A549 (cell line): ENCODE measurements around the gene FBXL22. TPM values are rescaled to one million over a fixed set of nuclear protein-coding genes. Genes with fewer than 3 reads are reported as not detected.

Source experiments
- ATAC-seq, 2 experiments: fragments of 200-7000 bp in 1 of 2; fragments of >200 bp in 1 of 2; cut with Nextera tagmentation in 1 of 2; cut with Tn5 transposase in 1 of 2; 3 replicates each; pipeline versions ENCODE4 v1.8.0 to v1.9.1; 2018 to 2020; ENCODE audit warnings: mild to moderate bottlenecking in 1 of 2, moderate library complexity in 1 of 2
- CTCF ChIA-PET: fragments of 300-600 bp; sonication (Branson Sonifier 250); formaldehyde crosslinking; extraction: SDS; loops from one replicate; lab custom pipeline; 2021; ENCODE audit warnings: antibody characterized with exemption, inconsistent platforms; lab: Yijun Ruan, JAX
- POLR2A ChIA-PET: fragments of 350-600 bp; formaldehyde crosslinking; extraction: SDS; loops from one replicate; lab custom pipeline; 2021; ENCODE audit warnings: antibody characterized with exemption, inconsistent platforms; lab: Yijun Ruan, JAX
- DNase-seq, 2 experiments: peaks; one replicate each; pipeline versions ENCODE4 v3.0.0 to v3.0.0-alpha.2; 2011 to 2016; ENCODE audit warnings: low read depth in 1 of 2, low spot score in 1 of 2
- FAIRE-seq: peaks from 2 replicates; lab custom pipeline; 2011; peaks lifted over from hg19 to GRCh38; lab: Jason Lieb, UNC
- H3K27ac ChIP-seq, 2 experiments: fragments of >200 bp; sonication (Bioruptor Twin); formaldehyde crosslinking; 3 replicates each; pipeline ENCODE4 v1.5.1; 2016 to 2017
- H3K4me1 ChIP-seq: fragments of >200 bp; sonication (Bioruptor Twin); formaldehyde crosslinking; 3 replicates; pipeline ENCODE4 v1.6.1; 2016
- H3K4me2 ChIP-seq: fragments of >200 bp; sonication (Bioruptor Twin); formaldehyde crosslinking; 3 replicates; pipeline ENCODE4 v1.6.1; 2016
- H3K4me3 ChIP-seq: fragments of >200 bp; sonication (Bioruptor Twin); formaldehyde crosslinking; 3 replicates; pipeline ENCODE4 v1.5.1; 2016
- H3K9me3 ChIP-seq: fragments of >200 bp; sonication (Bioruptor Twin); formaldehyde crosslinking; 3 replicates; pipeline ENCODE4 v1.6.1; 2016
- ATOH8 ChIP-seq: fragments of 250-450 bp; sonication (Bioruptor Pico); IDR thresholded peaks from 2 replicates; pipeline ENCODE4 v1.5.0; 2020; ENCODE audit warnings: low read depth, mild to moderate bottlenecking, moderate library complexity
- CBX8 ChIP-seq: fragments of 200-600 bp; sonication (generic); IDR thresholded peaks from 2 replicates; pipeline ENCODE4 v1.6.1; 2016
- CHD4 ChIP-seq: fragments of 200-600 bp; sonication (generic); IDR thresholded peaks from 2 replicates; pipeline ENCODE4 v1.6.1; 2016; ENCODE audit warnings: antibody characterized with exemption, mild to moderate bottlenecking, borderline replicate concordance
- CTCF ChIP-seq: fragments of >200 bp; sonication (Bioruptor Twin); formaldehyde crosslinking; IDR thresholded peaks from 3 replicates; pipeline ENCODE4 v1.5.1; 2016
- E2F6 ChIP-seq: IDR thresholded peaks from 2 replicates; pipeline ENCODE4 v1.6.1; 2012; ENCODE audit warnings: low read depth, borderline replicate concordance
- EHMT2 ChIP-seq: fragments of 200-600 bp; sonication (generic); IDR thresholded peaks from 2 replicates; pipeline ENCODE4 v1.6.1; 2016; ENCODE audit warnings: antibody characterized with exemption, low read depth, mild to moderate bottlenecking, moderate library complexity
- ESRRA ChIP-seq: fragments of 150-350 bp; IDR thresholded peaks from 2 replicates; pipeline ENCODE4 v1.6.1; 2014; ENCODE audit warnings: mild to moderate bottlenecking, low read length, borderline replicate concordance
- HEYL ChIP-seq: fragments of 250-450 bp; sonication (Bioruptor Pico); IDR thresholded peaks from 2 replicates; pipeline ENCODE4 v1.8.0; 2021; ENCODE audit warnings: mild to moderate bottlenecking, moderate library complexity
- HOXB5 ChIP-seq: fragments of 250-450 bp; sonication (Bioruptor Pico); IDR thresholded peaks from 2 replicates; pipeline ENCODE4 v1.5.0; 2020; ENCODE audit warnings: mild to moderate bottlenecking, moderate library complexity
- KDM1A ChIP-seq: fragments of 200-600 bp; sonication (generic); IDR thresholded peaks from 2 replicates; pipeline ENCODE4 v1.6.1; 2016; ENCODE audit warnings: low read depth, mild to moderate bottlenecking
- KDM5A ChIP-seq: fragments of 200-600 bp; sonication (generic); IDR thresholded peaks from 2 replicates; pipeline ENCODE4 v1.6.1; 2016; ENCODE audit warnings: antibody characterized with exemption, mild to moderate bottlenecking
- MAFK ChIP-seq: fragments of 450-650 bp; IDR thresholded peaks from 2 replicates; pipeline ENCODE4 v1.6.1; 2014; ENCODE audit not compliant: partially characterized antibody
- MAX ChIP-seq: IDR thresholded peaks from 2 replicates; pipeline ENCODE4 v1.6.1; 2012
- PBX3 ChIP-seq: IDR thresholded peaks from 2 replicates; pipeline ENCODE4 v1.6.1; 2012
- RARB ChIP-seq: fragments of 250-450 bp; sonication (Bioruptor Pico); IDR thresholded peaks from 2 replicates; pipeline ENCODE4 v1.8.0; 2021; ENCODE audit warnings: mild to moderate bottlenecking, moderate library complexity
- RCOR1 ChIP-seq: fragments of 150-350 bp; IDR thresholded peaks from 2 replicates; pipeline ENCODE4 v1.6.1; 2014; ENCODE audit warnings: antibody characterized with exemption, low read length, low read depth
- TFCP2L1 ChIP-seq: fragments of 250-450 bp; sonication (Bioruptor Pico); IDR thresholded peaks from 2 replicates; pipeline ENCODE4 v1.5.0; 2021; ENCODE audit warnings: mild to moderate bottlenecking
- TP53 ChIP-seq: fragments of 250-450 bp; sonication (Bioruptor Pico); IDR thresholded peaks from 2 replicates; pipeline ENCODE4 v1.5.0; 2021; ENCODE audit warnings: mild to moderate bottlenecking, moderate library complexity
- USF2 ChIP-seq: fragments of 450-650 bp; IDR thresholded peaks from 2 replicates; pipeline ENCODE4 v1.6.1; 2014; ENCODE audit warnings: antibody characterized with exemption
- ZNF302 ChIP-seq: fragments of 250-450 bp; sonication (Bioruptor Pico); IDR thresholded peaks from 2 replicates; pipeline ENCODE4 v1.9.0; 2021; ENCODE audit warnings: inconsistent platforms, mild to moderate bottlenecking, moderate library complexity
- WGBS: methylation state at CpG from one replicate; pipeline ENCODE4 v1.1.6; 2017; ENCODE audit errors: missing lambda C conversion rate; 5-methylcytosine and 5-hydroxymethylcytosine counted together
- polyA plus RNA-seq, 4 experiments: library from polyadenylated mRNA; depleted of rRNA in 3 of 4; stranded (reverse); fragments of >200 nt; fragmentation: RNase III in 1 of 4; extraction: RNeasy Plus Mini Kit Qiagen cat#74134 plus additional on column Dnase treatment in 1 of 4; gene quantifications; 2 replicates in 3 of 4; 3 replicates in 1 of 4; pipeline ENCODE4 v1.2.3, GENCODE V29; 2011 to 2017

FBXL22 gene
- polyA plus RNA-seq, 2 of the 4 experiments (the other 2 are of a cell fraction), result 0.18 to 0.23 TPM

GRCh38 chr15:63560741-63561448 lies 36.3 kb upstream of the FBXL22 start (continued):
- TF ChIP-seq ATOH8 (no peak), CBX8 (no peak), KDM1A (no peak), RARB (CRISPR knock-in tag) (no peak), PBX3 (no peak), CHD4 (no peak)
- TF ChIP-seq, all 56 proteins: peak for 0

- POLR2A ChIA-PET, result no interaction called here
These were observed 33.1 kb upstream of the FBXL22 start for GRCh38 chr15:63564093-63564492.

More at GRCh38 chr15:63564093-63564492, 33.1 kb upstream of the FBXL22 start:
- Histone ChIP-seq H3K4me1 (peaks cover 16% of the 10 kb centered on the region), H3K27ac (no peak overlapping the region), H3K4me2 (no peak overlapping the region), H3K9me3 (no peaks in the 10 kb centered on the region), H3K4me3 (no peak overlapping the region)
- TF ChIP-seq MAFK, result no peak
- no peak for TF ChIP-seq KDM5A
- TF ChIP-seq TP53 (CRISPR knock-in tag), result no peak
- no peak for TF ChIP-seq RCOR1
- TF ChIP-seq PBX3, result no peak
- no peak for TF ChIP-seq CBX8
- TF ChIP-seq TFCP2L1, result no peak
- TF ChIP-seq HEYL (CRISPR knock-in tag), result no peak
- TF ChIP-seq ZNF302 (CRISPR knock-in tag), result no peak
- no peak for TF ChIP-seq MAX
- TF ChIP-seq HOXB5 (CRISPR knock-in tag), result no peak
- no peak for TF ChIP-seq E2F6
- no peak for TF ChIP-seq EHMT2
- TF ChIP-seq CTCF, result no peak
- TF ChIP-seq ESRRA, result no peak
- TF ChIP-seq USF2, result no peak
- FAIRE-seq (no peak), ATAC-seq (no peak), DNase-seq (no peak)
- CTCF ChIA-PET, result interaction anchor here (2.1 kb wide), 2 partner anchors 77 to 98 kb away, joined by 8 to 9 read pairs; no protein-coding TSS in a partner anchor
- WGBS, result 30% methylated on average over 3 of the region's 3 CpGs
